KG1 (cell line): ENCODE results near the gene ERCC2.

Experiments
- DNase-seq: peaks from one replicate; lab custom pipeline; 2025; lab: John Stamatoyannopoulos, UW

ERCC2 gene

GRCh38 chr19:45401815-45402214 lies 31.4 kb upstream of the ERCC2 start:
- DNase-seq, result no peak

GRCh38 chr19:45400192-45400591 lies 29.8 kb upstream of the ERCC2 start:
- no peak for DNase-seq

GRCh38 chr19:45395821-45396617 lies 25.6 kb upstream of the ERCC2 start:
- DNase-seq, result no peak

- DNase-seq, result no peak
Measured at GRCh38 chr19:45391871-45392665, 21.7 kb upstream of the ERCC2 start.

GRCh38 chr19:45391346-45391745 lies 21.0 kb upstream of the ERCC2 start:
- no peak for DNase-seq

- no peak for DNase-seq
Measured at GRCh38 chr19:45385392-45386221, 15.2 kb upstream of the ERCC2 start.

- DNase-seq, result no peak
Measured at GRCh38 chr19:45382426-45382825, 12.1 kb upstream of the ERCC2 start.

GRCh38 chr19:45380107-45380506 lies 9.7 kb upstream of the ERCC2 start:
- DNase-seq, result no peak

GRCh38 chr19:45376045-45376724 lies 5.8 kb upstream of the ERCC2 start:
- no peak for DNase-seq

- DNase-seq, result no peak
Measured at GRCh38 chr19:45368737-45369340, 1.5 kb downstream of the ERCC2 start.

GRCh38 chr19:45368127-45368526 lies 2.2 kb downstream of the ERCC2 start:
- DNase-seq, result no peak

- no peak for DNase-seq
Measured at GRCh38 chr19:45364696-45365095, 5.7 kb downstream of the ERCC2 start.

GRCh38 chr19:45363861-45364459 lies 6.4 kb downstream of the ERCC2 start:
- DNase-seq, result no peak

- no peak for DNase-seq
Measured at GRCh38 chr19:45362291-45362690, 8.1 kb downstream of the ERCC2 start.

GRCh38 chr19:45361608-45362007 lies 8.8 kb downstream of the ERCC2 start:
- DNase-seq, result no peak

- no peak for DNase-seq
Measured at GRCh38 chr19:45358213-45358792, 12.1 kb downstream of the ERCC2 start.

GRCh38 chr19:45357445-45357783 lies 13.0 kb downstream of the ERCC2 start:
- no peak for DNase-seq

GRCh38 chr19:45356760-45357444 lies 13.5 kb downstream of the ERCC2 start:
- no peak for DNase-seq

- DNase-seq, result no peak
Measured at GRCh38 chr19:45355910-45356309, 14.5 kb downstream of the ERCC2 start.

- no peak for DNase-seq
Measured at GRCh38 chr19:45355402-45355801, 15.0 kb downstream of the ERCC2 start.
